Measurements from ENCODE around the gene PRKCA.

GRCh38 chr17:66717641-66718058 is 415.2 kb downstream of the PRKCA start:
- TF ChIP-seq POLR2A (IDR thresholded peaks at IDR 0.05) (no peak), CTCF (IDR thresholded peaks at IDR 0.05) (no peak), POLR2AphosphoS5 (IDR thresholded peaks at IDR 0.05; ENCODE audit: insufficient read depth in 1 of 2, low read depth in 1 of 2) (no peak)

Data from vagina (tissue), 2 donors.